Spinal cord (tissue), 10 donors: ENCODE measurements around the gene PAX7. TPM values are rescaled to one million over a fixed set of nuclear protein-coding genes. Genes with fewer than 3 reads are reported as not detected.

Source experiments
- DNase-seq, 6 donors: peaks; one replicate each; pipeline versions ENCODE4 v3.0.0 to v3.0.0-alpha.2; 2013 to 2015; ENCODE audit warnings: low spot score in 6 of 6, low read depth in 4 of 6
- H3K27ac ChIP-seq: one replicate; pipeline ENCODE4 v1.5.1; 2013; ENCODE audit warnings: low read depth, low read length, control low read depth
- H3K27me3 ChIP-seq: one replicate; pipeline ENCODE4 v1.6.1; 2013; ENCODE audit warnings: low read length; ENCODE audit not compliant: control insufficient read depth, insufficient read depth
- H3K36me3 ChIP-seq: one replicate; pipeline ENCODE4 v1.6.1; 2013; ENCODE audit warnings: low read length; ENCODE audit not compliant: control insufficient read depth, insufficient read depth
- H3K4me1 ChIP-seq: one replicate; pipeline ENCODE4 v1.6.1; 2013; ENCODE audit warnings: low read length; ENCODE audit not compliant: control insufficient read depth, insufficient read depth
- H3K4me3 ChIP-seq: one replicate; pipeline ENCODE4 v1.5.1; 2013; ENCODE audit warnings: low read depth, low read length, control low read depth
- H3K9me3 ChIP-seq: one replicate; pipeline ENCODE4 v1.6.1; 2013; ENCODE audit warnings: low read length; ENCODE audit not compliant: control insufficient read depth, insufficient read depth
- WGBS: methylation state at CpG from one replicate; pipeline ENCODE4 v1.1.5; 2013; ENCODE audit warnings: missing lambda C conversion rate; ENCODE audit not compliant: insufficient coverage; 5-methylcytosine and 5-hydroxymethylcytosine counted together
- polyA plus RNA-seq, 2 donors: library from polyadenylated mRNA; unstranded; fragments of 120-200 nt; gene quantifications; one replicate each; pipeline ENCODE4 v1.2.1, GENCODE V29; 2013; ENCODE audit not compliant: insufficient read length in 2 of 2
- total RNA-seq, 2 donors: library from RNA; depleted of rRNA in 1 of 2; stranded (reverse); fragments of 120-200 nt in 1 of 2; fragments of >200 nt in 1 of 2; gene quantifications; one replicate each; pipeline versions ENCODE4 v1.2.3 to v1.2.4, GENCODE V29; 2013 to 2014
- donor health status: healthy.

Gene PAX7
- total and polyA plus RNA-seq, 4 donors: 1.5 to 6.1 (median 3.4) TPM

GRCh38 chr1:18640228-18641004 lies 9.8 kb downstream of the PAX7 start:
- H3K4me3 ChIP-seq: no peak overlapping the region
- H3K27ac ChIP-seq: no peak overlapping the region
- WGBS: 36% methylated on average over 5 of the region's 43 CpGs
- DNase-seq: peak in 1 of 6 donors; percentile 25
- no peaks in the 10 kb centered on the region for H3K9me3 ChIP-seq
- peaks cover 8% of the 10 kb centered on the region for H3K36me3 ChIP-seq
- H3K27me3 ChIP-seq: peaks cover 98% of the 10 kb centered on the region
- peaks cover 43% of the 10 kb centered on the region for H3K4me1 ChIP-seq

GRCh38 chr1:18641005-18641941 lies 10.6 kb downstream of the PAX7 start:
- Histone ChIP-seq H3K4me1 (peaks cover 49% of the 10 kb centered on the region), H3K9me3 (no peaks in the 10 kb centered on the region), H3K27ac (no peak overlapping the region), H3K36me3 (peaks cover 7% of the 10 kb centered on the region), H3K4me3 (no peak overlapping the region), H3K27me3 (peaks cover 98% of the 10 kb centered on the region)
- WGBS: 8% methylated on average over 40 of the region's 49 CpGs
- peak in 2 of 6 donors; percentile 54 to 65 for DNase-seq

GRCh38 chr1:18642278-18643095 lies 11.8 kb downstream of the PAX7 start:
- no peak overlapping the region for H3K4me3 ChIP-seq
- peaks cover 96% of the 10 kb centered on the region for H3K27me3 ChIP-seq
- H3K36me3 ChIP-seq: peaks cover 5% of the 10 kb centered on the region
- DNase-seq: peak in 1 of 6 donors; percentile 11
- H3K9me3 ChIP-seq: no peaks in the 10 kb centered on the region
- 23% methylated on average over 15 of the region's 22 CpGs for WGBS
- peaks cover 45% of the 10 kb centered on the region for H3K4me1 ChIP-seq
- no peak overlapping the region for H3K27ac ChIP-seq

GRCh38 chr1:18643154-18644012 lies 12.7 kb downstream of the PAX7 start:
- Histone ChIP-seq H3K4me3 (no peak overlapping the region), H3K36me3 (peaks cover 5% of the 10 kb centered on the region), H3K27ac (no peak overlapping the region), H3K4me1 (peaks cover 43% of the 10 kb centered on the region), H3K9me3 (no peaks in the 10 kb centered on the region), H3K27me3 (peaks cover 94% of the 10 kb centered on the region)
- DNase-seq: peak in 2 of 6 donors; percentile 69 to 73
- WGBS: 3% methylated on average over 73 of the region's 73 CpGs

- 17% methylated on average over 21 of the region's 22 CpGs for WGBS
- Histone ChIP-seq H3K4me3 (no peak overlapping the region), H3K27ac (no peak overlapping the region), H3K36me3 (peaks cover 5% of the 10 kb centered on the region), H3K4me1 (peaks cover 43% of the 10 kb centered on the region), H3K27me3 (peaks cover 94% of the 10 kb centered on the region), H3K9me3 (no peaks in the 10 kb centered on the region)
- DNase-seq: no peak
These were observed 13.4 kb downstream of the PAX7 start for GRCh38 chr1:18644013-18644399.

- H3K27ac ChIP-seq: no peak overlapping the region
- peaks cover 93% of the 10 kb centered on the region for H3K27me3 ChIP-seq
- H3K4me3 ChIP-seq: no peak overlapping the region
- H3K36me3 ChIP-seq: peaks cover 5% of the 10 kb centered on the region
- no peaks in the 10 kb centered on the region for H3K9me3 ChIP-seq
- 29% methylated on average over 1 of the region's 5 CpGs for WGBS
- no peak for DNase-seq
- H3K4me1 ChIP-seq: peaks cover 43% of the 10 kb centered on the region
These were observed 13.8 kb downstream of the PAX7 start for GRCh38 chr1:18644446-18644845.

- no peaks in the 10 kb centered on the region for H3K9me3 ChIP-seq
- peaks cover 93% of the 10 kb centered on the region for H3K27me3 ChIP-seq
- H3K36me3 ChIP-seq: peaks cover 5% of the 10 kb centered on the region
- 22% methylated on average over 36 of the region's 46 CpGs for WGBS
- H3K4me1 ChIP-seq: peaks cover 43% of the 10 kb centered on the region
- H3K27ac ChIP-seq: no peak overlapping the region
- DNase-seq: peak in 1 of 6 donors; percentile 15
- H3K4me3 ChIP-seq: no peak overlapping the region
These were observed 14.5 kb downstream of the PAX7 start for GRCh38 chr1:18644973-18645746.

- Histone ChIP-seq H3K36me3 (peaks cover 5% of the 10 kb centered on the region), H3K4me1 (peaks cover 43% of the 10 kb centered on the region), H3K27ac (no peak overlapping the region), H3K9me3 (no peaks in the 10 kb centered on the region), H3K4me3 (no peak overlapping the region), H3K27me3 (peaks cover 93% of the 10 kb centered on the region)
- 60% methylated on average over 2 of the region's 10 CpGs for WGBS
- DNase-seq: no peak
These were observed 15.1 kb downstream of the PAX7 start for GRCh38 chr1:18645747-18646090.
